AG20443 (cell line): ENCODE data around the gene KIF6.

Experiments
- DNase-seq: peaks from one replicate; pipeline ENCODE4 v3.0.0; 2012; ENCODE audit warnings: low spot score, mixed read lengths

The KIF6 gene

DNA sequence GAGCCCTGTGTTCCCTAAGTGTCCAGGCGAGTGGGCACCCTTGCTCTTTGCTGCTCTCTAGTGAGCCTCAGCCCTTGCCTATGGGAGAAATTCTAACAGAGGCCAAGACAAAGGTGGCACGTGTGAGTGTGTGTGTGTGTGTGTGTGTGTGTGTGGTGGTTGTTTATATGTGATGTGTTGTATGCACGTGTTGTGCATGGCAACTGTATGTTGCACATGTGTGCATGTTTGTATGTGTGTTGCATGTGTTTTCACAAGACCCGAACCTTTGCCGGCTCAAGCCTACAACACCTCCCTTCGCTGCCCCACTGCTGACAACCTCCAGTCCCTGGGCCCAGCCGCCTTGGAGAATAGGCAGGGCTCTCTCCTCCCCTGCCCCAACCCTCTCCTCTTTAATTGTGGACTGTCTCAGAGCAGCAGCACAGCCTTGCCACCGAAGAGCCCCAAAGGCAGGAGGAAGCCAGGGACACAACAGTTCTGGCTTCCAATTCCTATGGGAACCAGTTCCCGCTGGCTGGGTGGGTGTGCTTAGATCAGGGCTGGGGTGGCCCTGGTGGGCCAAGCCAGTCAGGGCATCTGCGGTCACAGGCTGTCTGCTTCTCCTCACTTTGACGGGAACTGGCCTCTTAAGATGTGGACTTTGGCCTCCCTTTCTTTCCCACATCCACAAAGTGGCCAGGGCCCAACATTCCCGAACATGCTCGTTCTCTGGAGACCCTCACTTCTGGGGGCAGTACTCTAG is 405.4 kb downstream of the KIF6 start:
- no peak for DNase-seq

DNA sequence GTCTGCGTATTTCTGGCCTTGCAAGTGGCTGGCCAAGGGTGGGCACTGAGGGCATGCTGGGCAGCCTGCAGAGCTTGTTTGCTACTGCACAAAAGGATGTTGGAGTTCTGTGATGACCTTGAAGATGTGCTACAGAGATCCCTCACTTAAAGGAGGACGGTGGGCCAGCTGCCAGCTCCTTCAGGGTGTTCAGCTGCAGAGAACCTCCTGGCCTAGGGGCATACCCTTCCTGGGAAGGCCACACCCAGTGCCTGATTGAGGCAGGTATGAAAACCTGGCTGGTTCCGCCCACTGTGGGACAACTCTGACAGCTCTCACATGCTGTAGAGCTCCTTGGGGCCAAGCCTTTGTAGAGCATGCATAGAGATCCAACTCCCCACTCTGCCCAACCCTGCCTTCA is 408.0 kb downstream of the KIF6 start:
- no peak for DNase-seq

DNA sequence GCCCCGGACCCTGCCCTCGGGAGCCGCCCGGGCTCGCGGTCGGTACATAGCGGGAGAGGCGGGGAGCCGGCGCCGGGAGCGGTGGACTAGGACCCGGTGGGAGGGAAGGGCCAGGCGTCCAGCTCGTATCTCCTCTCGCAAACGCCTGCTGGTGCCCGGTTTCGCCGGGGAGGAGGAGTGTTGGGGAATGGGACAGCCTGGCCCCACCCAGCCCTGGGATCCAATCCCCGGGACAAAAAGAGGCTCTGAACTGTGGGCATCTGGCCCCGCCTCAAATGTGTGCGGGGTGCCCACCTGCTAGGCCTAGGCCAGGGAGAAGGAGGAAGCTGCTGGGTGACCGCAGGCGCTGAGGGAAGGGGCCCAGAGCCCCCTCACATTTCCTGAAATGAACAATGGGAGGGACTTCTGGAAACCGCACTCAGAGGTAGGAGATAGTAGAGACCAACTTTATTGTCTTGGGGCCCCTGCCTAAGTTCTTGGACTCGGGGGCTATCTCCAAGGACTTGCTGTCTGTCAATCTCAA is 410.9 kb downstream of the KIF6 start, which contains the start of gene KCNK17:
TSS of gene KCNK17 (minus strand) at position 147 of the 523 bp plus-strand sequence. CDS start at position 48, 99 bp downstream.
- DNase-seq = no peak

DNA sequence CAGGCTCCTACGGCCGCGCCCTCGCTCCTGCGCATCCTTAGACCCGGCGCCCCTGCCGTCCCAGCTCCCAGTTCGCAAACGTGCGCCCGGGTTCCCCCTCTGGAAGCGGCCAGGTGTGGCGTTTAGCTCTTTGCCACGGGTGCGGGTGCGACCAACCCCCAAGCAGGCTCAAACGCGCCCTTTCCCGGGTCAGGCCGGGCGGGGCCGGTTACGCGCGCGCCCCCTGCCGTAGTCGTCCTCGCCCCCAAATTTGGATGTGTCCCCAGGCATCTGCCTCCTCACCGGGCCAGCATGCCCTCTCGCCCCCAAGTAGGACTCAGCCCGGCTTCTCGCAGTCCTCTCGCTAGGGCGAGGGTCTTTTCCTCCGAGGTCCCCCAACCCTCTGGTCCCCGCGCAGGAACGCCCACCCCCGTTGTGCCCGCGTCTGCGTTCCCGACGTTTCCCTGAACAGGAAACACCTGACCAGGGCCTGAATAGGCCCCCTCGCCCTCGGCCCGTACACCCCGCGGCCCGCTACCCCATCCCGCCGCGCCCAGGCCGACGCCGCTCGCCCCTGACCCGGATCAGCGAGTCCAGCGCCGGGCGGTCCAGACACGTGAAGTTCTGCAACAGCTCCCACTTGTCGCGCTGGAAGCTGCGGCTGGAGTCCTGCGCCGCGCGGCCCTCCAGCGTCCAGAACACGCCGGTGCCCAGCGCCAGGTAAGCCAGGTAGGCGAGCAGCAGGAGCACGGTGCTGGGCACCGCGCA is 411.5 kb downstream of the KIF6 start:
- DNase-seq = no peak

DNA sequence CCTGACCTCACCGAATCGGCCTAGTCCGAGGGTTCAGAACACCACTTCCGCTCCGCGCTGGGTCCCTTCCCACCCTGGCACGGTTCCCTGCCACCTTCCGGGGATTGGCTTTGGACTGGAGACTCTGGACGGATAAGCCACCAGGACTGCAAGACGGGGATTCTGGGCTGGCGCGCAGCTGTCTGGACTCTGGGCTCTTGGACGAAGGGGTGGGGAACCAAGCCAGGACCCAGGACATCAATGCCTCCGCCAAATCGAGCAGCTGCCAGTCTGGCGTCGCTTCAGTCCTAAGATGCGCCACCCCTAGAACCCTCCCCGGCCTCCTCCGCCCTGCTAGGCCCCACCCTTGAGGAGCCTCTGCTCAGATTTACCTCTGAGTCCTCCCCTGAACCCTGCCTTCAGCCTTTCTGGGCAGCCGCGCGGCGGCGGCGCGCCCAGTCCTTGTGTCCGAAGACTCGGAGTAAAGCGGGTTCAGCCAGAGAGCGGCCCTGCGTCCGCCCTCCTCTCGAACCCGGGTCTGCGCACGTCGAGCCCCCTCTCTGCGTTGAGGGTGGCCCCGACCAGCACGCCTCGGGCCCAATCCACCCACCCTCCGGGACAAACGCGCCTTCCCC is 412.2 kb downstream of the KIF6 start:
- DNase-seq = no peak

DNA sequence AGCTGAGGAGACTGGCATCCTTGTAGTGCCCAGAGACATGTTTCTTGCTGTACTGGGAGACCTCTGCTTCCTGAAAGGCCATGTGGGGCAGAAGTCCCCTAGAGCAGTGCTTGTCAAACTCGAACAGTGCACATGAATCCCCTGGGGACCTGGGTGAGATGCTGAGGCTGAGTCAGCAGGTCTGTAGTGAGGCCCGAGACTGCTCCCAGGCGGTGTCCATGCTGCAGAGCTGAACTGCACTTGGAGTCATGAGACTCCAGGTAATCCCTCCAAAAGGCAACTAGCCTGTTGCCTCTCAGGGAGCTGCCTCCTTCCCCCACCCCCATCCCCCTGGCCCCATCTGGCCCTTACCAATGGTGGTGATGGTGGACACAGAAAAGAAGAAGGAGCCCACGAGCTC is 414.7 kb downstream of the KIF6 start:
- DNase-seq = no peak

DNA sequence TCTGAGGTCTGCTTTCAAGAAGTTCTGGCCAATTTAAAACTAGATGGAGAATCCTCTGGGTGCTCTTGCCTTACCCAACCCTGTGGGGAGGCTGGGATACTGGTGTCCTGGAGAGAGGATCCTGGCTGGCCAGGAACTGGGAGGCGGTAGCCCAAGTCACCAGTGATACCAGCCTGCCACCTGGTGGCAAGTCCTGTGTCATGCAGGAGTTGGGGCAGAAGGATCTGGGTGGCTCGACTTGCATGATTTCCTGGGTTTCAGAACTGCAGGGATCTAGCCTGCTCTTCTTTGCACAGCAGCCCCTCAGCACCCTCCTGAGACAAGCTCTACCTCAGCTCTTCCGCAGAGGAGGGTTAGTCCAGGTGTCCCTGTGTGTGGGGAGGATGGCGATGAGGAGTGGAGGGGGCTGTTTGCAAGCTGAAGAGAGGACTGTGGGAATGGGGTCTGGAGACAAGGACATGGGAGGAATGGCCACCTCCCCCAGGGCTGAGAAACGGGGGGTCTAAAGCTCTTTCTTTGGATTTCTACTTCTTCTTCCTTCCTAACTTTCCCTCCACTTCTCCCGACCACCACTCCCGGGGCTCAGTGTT is 415.2 kb downstream of the KIF6 start:
- DNase-seq = peak; percentile 93

DNA sequence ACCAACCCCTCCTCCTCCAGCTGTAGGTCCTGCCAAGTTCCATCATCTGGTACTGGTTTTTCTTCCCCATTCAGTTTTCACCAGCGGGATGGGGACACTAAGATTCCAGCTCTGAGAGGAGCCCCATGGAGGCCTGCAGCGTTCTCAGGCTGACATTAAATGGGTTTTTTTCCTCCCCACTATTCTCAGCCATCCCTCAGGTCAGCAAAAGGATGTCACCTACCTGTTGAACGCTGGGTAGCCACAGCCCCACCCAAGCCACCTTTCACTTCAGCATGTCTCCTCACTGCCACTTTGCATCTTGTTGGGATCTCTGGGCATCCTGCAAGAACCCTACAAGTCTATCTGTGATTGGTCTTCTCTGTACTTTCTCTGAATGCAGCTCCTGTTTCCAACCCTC is 417.7 kb downstream of the KIF6 start:
- no peak for DNase-seq

DNA sequence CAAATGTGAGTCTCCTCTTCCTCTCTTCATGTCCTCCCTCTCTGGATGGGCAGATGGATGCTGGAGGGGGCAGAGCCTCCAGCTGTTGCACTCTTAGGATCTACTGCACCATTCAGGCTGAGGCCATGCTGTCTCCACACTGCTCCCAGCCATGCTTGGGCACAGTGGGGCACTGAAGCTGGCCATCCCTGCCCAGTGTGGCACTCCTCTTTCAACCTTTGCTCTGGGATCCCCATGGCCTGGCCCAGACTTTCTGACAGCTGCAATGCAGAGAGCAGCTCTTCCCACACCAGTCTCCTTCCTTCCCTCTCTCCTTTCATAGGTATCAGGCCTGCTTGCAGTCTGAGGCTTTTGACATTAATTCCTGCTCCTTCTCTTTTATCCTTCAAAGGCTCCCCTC is 420.3 kb downstream of the KIF6 start:
- DNase-seq = no peak

DNA sequence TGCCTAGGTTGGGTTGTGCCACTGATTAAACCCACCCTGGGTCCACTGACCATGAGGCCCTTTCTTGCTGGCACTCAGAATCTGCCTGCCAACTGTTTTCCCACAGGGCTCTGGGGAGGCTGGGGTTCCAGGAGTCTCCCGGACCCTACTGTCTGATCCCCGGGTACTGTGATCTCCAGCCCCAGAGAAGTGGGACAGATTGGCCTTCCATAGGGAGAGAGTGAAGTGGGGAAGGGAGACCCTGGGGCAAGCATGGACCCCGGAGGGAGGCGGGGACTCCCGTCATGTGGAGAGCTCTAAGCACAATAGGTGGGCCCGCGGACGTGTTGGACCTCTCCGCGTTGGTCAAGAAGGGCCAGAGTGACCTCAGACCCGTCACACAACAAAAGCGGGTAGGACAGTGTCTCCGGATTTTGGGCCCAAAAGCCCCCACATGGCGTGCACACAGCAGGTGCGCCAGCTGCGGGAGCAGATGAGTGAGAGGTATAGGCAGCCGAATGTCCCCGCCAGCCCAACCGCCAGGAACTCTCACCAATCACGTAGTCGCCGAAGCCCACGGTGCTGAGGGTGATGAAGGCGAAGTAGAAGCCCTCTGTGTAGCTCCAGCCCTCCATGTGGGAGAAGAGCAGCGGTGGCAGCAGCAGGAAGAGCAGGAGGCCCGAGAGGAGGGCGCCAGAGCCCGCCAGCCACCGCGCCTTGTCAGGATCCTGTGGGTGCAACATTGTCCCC is 421.6 kb downstream of the KIF6 start:
- DNase-seq = no peak

DNA sequence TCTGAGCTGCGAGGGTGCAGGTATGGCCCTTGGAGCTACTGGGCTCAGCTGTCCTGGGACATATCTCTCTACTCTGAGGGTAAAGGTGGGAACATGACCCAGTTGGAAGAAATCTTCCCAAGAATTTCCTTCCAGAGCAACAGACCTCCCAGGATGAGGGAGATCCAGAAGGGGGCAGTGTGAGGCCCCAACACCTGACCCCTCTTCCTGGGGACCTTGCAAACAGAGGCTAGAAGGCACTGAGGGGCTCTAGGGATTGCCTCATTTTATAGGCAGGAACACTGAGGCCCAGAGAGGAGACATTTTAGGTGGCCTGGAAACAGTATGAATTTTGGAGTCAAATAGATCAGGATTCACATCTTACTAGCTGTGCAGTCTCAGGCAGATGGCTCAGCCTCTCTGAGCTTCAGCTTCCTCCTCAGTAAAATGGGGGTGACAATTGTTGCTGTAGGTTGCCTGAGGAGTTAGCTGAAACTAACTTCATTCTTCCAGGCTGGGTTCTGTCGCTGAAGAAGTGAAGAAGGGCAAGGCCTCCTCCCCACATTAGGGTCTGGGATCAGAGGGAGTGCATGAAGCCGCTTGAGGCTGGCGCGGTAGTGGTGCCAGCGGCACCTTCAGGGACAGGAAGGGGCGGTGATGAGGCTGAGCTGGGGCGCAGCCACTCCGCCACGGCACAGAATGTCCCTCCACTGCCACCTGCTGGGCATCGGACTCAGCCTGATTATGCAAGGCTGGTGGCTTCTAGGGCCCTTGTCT is 422.4 kb downstream of the KIF6 start:
- peak; percentile 92 for DNase-seq

DNA sequence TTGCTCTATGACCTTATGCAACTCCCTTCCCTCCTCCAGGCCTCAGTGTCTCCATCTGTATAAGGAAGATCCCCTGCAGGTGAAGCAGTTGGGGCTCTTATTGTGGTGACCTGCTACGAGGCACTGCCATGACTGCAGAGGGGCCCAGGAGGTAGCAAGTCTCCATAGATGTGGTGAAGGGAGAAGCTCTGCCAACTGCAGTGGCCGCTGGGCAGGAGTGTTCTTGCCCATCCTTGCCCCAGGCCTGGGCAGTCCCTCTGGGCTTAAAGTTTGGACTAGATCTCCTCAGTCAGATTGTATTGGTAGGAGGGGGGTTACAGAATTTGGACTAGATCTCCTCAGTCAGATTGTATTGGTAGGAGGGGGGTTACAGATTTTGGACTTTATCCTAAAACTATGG is 423.2 kb downstream of the KIF6 start:
- no peak for DNase-seq

DNA sequence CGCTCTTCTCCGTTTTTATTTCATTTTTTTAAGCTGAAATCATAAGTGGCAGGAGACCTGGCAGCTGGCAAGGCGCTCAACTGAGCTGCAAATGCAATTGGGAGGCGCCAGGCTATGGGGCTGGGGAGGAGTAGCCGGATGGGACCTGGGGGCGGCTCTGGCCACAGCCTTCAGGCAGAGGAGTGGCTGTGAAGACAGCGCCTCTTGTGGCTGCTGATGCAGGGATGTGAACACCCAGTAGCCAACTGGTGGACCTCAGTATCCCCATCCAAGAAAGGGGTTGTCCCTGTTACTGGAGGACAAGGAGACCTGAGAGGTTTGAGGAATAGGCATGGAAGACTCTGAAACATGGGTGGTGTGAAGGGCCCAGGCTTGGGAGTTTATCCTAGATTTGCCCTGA is 423.6 kb downstream of the KIF6 start:
- DNase-seq = peak; percentile 50

DNA sequence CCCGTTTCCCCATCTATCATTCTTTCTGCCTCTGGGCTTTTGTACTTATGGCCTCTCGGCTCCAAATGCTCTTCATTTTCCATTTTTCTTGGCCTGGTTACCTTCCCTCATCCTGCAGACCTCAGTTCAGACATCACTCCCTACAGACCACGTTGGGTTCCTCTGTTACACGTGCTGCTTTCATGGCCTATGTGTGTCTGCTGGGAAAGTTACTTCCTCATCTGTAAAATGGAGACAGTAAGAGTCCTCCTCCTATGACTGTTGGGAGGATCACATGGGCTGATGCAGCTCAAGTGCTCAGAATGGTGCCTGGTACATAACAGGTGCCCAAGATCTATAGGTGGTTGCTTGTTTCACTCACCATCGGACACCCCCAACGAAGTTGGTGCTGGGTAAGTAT is 424.5 kb downstream of the KIF6 start:
- no peak for DNase-seq

DNA sequence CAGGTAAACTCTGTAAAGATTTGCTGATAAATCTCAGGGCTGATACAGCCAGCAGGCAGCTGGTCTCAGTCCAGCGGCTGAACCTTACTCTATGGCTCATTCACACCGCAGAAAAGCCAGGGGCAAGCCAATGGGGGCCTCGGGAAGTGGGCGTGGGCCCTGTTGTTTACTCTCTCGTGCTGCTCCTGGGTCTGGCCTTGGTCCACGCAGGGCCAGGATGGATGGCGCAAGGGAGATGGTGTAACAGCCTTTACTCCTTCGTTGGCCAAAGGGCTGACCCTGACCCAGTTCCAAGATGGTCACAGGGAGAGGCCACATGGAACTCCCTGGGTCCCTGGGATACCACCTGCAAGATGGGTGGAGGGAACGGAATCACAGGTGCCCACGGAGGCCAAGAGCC is 427.1 kb downstream of the KIF6 start:
- no peak for DNase-seq

DNA sequence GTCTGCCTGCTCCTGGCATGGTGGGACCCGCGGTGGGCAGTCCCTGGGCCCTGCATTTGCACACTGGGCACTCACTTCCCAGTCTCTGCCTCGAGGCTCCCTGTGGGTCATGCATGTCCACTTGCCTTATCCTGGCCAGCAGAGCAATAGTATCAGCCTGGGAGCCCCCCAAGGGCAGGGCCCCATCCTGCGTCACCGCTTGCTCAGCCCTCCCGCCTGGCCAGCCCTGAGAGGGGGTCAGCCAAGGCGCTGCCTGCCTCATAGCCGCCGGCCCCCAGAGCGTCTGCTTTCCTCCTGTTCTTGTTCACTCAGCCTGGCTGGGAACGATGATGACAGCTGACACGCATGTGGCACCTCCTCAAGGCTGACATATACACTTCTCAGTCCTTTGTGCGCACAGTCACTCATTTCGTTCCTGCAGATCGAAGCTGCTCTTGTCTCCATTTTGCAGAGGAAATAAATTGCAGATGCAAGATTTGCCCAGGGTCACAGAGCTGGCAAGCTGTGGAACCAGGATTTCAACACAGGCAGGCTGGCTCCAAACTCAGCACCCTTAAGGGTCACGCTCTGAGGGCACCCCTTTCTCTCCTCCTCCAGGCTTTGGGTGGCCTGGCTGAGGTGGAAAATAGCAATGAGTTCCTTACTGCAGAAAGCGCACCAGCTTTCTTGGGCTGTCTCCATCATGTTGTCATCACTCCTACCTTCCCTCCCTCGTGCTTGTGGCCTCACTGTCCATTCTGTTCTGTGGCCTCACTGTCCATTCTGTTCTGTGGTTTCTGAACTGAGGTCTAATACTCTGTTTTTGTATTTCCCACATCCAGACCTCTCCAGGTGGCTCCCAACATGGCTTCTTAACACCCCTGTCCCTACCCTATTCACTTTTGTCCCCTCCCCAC is 428.2 kb downstream of the KIF6 start:
- DNase-seq = peak; percentile 59

DNA sequence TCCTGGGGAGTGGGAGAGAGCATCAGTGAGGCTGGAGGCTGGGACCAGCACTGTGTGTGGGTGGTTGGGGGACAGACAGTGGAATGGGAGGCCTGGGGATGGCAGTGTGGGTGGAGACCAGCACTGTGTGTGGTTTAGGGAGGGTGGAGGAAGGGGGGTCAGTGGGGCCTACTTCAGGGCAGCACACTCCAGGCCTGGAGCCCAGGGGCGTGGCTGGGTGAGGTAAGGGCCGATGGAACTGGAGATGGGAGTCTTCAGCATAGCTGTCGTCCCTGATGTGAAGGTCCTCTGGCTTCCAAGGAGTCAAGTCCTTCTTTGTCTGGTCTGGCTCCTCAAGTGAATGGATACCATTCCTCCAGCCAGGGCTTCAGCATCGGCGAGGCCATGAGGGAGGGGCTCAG is 429.6 kb downstream of the KIF6 start:
- no peak for DNase-seq

DNA sequence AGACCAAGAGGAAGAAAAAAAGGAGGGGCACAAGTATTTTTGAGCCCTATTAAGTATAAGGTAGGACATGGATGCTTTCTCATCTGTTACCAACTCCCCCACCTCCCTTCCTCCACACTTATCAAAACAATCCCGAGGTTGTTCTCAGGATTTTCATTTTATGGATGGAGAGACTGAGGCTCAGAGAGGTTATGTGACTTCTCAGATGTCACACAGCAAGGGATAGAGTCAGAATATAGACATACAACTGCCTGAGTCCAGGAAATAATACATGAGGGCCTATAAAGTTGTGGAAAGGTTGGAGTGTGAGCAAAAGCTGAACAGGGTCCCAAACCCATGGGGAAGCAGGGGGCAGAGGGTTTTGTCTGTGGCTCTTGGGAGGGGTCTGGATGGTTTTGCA is 430.3 kb downstream of the KIF6 start:
- no peak for DNase-seq

DNA sequence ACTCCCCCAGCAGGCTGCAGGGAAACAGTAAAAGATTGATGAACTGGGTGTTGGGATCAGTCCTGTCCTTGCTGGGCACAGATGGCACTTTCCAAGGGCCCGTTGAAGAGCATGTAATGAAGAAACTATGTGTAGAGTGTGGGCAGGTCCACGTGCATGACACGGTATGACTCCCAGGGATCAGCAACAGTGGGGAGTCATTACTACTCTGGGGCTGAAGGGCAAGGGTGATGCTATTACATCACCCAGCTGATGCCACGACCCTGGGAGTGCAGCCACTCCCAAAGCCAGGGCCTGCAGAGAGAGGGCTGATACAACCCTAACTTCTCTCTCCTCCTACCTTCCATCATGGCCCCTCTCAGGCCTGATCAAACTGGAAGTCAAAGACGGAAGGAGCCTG is 431.1 kb downstream of the KIF6 start:
- DNase-seq = no peak

DNA sequence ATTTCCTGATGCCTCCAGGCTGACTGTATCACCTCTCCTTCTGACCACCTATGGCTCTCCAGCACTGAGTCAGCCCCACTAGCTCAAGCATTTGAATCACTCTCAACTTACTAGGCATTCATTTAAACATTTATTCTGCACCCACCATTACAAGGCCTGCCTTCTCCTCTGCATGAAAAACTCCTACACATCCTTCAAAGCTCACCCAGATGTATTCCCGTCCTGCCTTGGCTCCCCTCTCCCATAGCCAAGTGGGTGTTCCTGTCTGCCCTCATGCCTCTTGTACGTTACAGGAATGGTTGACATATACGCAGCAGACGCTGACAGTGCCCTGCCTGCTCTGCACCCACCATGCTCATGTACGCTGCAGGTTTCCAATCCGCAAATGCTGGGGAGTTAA is 432.6 kb downstream of the KIF6 start:
- no peak for DNase-seq
